RWPE2 (cell line): ENCODE data around the gene CNBP.
A peak's percentile ranks its signal among the peaks of the same experiment; 100 is the strongest.

Experiments used
- ATAC-seq: fragments of 200-7000 bp; cut with Tn5 transposase; 3 replicates; pipeline ENCODE4 v1.9.1; 2021; ENCODE audit warnings: low read depth
- DNase-seq: peaks from one replicate; pipeline ENCODE4 v3.0.0-alpha.2; 2020; ENCODE audit warnings: low spot score
- H3K27ac ChIP-seq: fragments of 450-650 bp; 2 replicates; pipeline ENCODE4 v1.5.1; 2017; ENCODE audit warnings: mild to moderate bottlenecking; ENCODE audit not compliant: poor library complexity, severe bottlenecking
- H3K27me3 ChIP-seq: fragments of 250-450 bp; sonication (Bioruptor Pico); 2 replicates; pipeline ENCODE4 v1.5.1; 2021; ENCODE audit warnings: mild to moderate bottlenecking, moderate library complexity; ENCODE audit not compliant: insufficient read depth, poor library complexity, severe bottlenecking
- H3K36me3 ChIP-seq: fragments of 250-450 bp; sonication (Bioruptor Pico); 2 replicates; pipeline ENCODE4 v1.5.1; 2020; ENCODE audit warnings: low read depth, mild to moderate bottlenecking, moderate library complexity
- H3K4me1 ChIP-seq: fragments of 250-450 bp; sonication (Bioruptor Pico); 2 replicates; pipeline ENCODE4 v1.5.1; 2021; ENCODE audit warnings: mild to moderate bottlenecking, moderate library complexity; ENCODE audit not compliant: insufficient read depth, poor library complexity, severe bottlenecking
- H3K4me3 ChIP-seq: fragments of 250-450 bp; sonication (Bioruptor Pico); 2 replicates; pipeline ENCODE4 v1.5.1; 2021; ENCODE audit warnings: mild to moderate bottlenecking, moderate library complexity; ENCODE audit not compliant: severe bottlenecking
- H3K9me3 ChIP-seq: fragments of 250-450 bp; sonication (Bioruptor Pico); 2 replicates; pipeline ENCODE4 v1.5.1; 2021; ENCODE audit warnings: mild to moderate bottlenecking, moderate library complexity; ENCODE audit not compliant: severe bottlenecking
- TF ChIP-seq, protein P1 (sequence below): fragments of 450-650 bp; IDR thresholded peaks from one replicate; pipeline ENCODE4 v1.5.1; 2017; ENCODE audit warnings: mild to moderate bottlenecking, moderate library complexity; ENCODE audit not compliant: poor library complexity, severe bottlenecking

CNBP gene

DNA sequence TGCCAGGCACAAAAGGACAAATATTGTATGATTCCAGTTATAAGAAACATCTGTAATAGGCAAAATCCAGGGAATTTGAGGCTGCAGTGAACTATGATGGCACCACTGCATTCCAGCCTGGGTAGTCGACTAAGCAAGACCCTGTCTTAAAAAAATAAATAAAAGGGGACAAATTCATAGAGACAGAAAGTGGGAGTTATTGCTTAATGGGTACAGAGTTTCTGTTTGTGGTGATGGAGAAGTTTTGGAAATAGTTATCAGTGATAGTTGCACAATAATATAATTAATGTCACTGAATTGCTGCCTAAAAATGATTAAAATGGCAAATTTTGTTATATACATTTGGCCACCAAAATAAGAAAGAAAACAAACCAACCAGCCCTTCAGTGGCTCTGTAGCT is 27.6 kb upstream of the CNBP start:
- TF ChIP-seq, protein P1, sequence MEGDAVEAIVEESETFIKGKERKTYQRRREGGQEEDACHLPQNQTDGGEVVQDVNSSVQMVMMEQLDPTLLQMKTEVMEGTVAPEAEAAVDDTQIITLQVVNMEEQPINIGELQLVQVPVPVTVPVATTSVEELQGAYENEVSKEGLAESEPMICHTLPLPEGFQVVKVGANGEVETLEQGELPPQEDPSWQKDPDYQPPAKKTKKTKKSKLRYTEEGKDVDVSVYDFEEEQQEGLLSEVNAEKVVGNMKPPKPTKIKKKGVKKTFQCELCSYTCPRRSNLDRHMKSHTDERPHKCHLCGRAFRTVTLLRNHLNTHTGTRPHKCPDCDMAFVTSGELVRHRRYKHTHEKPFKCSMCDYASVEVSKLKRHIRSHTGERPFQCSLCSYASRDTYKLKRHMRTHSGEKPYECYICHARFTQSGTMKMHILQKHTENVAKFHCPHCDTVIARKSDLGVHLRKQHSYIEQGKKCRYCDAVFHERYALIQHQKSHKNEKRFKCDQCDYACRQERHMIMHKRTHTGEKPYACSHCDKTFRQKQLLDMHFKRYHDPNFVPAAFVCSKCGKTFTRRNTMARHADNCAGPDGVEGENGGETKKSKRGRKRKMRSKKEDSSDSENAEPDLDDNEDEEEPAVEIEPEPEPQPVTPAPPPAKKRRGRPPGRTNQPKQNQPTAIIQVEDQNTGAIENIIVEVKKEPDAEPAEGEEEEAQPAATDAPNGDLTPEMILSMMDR: no peak
- Histone ChIP-seq H3K4me3 (no peak overlapping the region), H3K4me1 (peaks cover 10% of the 10 kb centered on the region), H3K27ac (peak overlapping the region; percentile 67), H3K9me3 (no peaks in the 10 kb centered on the region), H3K36me3 (no peaks in the 10 kb centered on the region), H3K27me3 (no peaks in the 10 kb centered on the region)
- no peak for DNase-seq
- ATAC-seq: no peak

- peaks cover 10% of the 10 kb centered on the region for H3K4me1 ChIP-seq
- DNase-seq (no peak), ATAC-seq (no peak)
- H3K9me3 ChIP-seq: no peaks in the 10 kb centered on the region
- H3K27ac ChIP-seq: no peak overlapping the region
- no peaks in the 10 kb centered on the region for H3K27me3 ChIP-seq
- H3K36me3 ChIP-seq: no peaks in the 10 kb centered on the region
- no peak overlapping the region for H3K4me3 ChIP-seq
- TF ChIP-seq, protein P1: no peak
Measured at GRCh38 chr3:129207479-129207878, 23.8 kb upstream of the CNBP start.

DNA sequence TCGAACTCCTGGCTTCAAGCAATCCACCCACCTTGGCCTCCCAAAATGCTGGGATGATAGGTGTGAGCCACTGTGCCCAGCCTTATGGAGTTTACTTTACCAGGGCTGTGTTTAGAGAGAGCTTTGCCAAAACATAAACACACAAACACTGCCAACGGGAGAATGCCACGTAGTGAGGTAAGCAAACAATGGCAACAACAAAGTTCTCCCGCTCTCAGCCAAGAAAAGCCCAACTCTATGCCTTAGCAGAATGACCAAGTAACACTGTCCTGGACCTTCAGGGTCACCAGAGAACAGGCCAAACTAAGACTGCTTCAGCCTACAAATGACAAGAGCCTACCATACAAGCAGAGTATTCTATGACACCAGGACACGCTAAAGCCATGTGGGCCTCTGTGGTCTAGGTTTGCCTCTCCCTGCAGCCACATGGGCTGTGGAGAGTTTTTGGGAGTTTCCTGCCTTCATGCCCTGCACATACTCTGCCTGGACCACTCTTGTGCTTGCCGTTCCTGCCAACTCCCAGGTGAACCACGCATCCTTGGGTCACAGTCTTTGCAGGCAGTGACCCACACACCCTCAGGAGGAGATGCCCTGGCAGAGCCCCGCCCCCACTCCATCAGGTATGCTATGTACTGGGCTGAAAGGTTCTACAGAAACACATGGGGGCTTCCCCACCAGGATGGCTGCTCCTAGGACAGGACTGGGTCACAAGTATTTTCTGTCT is 21.6 kb upstream of the CNBP start:
- ATAC-seq: no peak
- Histone ChIP-seq H3K4me1 (no peaks in the 10 kb centered on the region), H3K4me3 (no peak overlapping the region), H3K36me3 (no peaks in the 10 kb centered on the region), H3K27me3 (no peaks in the 10 kb centered on the region), H3K27ac (no peak overlapping the region), H3K9me3 (no peaks in the 10 kb centered on the region)
- DNase-seq: no peak
- TF ChIP-seq, protein P1: no peak

GRCh38 chr3:129204473-129204872 is 20.8 kb upstream of the CNBP start:
- H3K27ac ChIP-seq: no peak overlapping the region

DNA sequence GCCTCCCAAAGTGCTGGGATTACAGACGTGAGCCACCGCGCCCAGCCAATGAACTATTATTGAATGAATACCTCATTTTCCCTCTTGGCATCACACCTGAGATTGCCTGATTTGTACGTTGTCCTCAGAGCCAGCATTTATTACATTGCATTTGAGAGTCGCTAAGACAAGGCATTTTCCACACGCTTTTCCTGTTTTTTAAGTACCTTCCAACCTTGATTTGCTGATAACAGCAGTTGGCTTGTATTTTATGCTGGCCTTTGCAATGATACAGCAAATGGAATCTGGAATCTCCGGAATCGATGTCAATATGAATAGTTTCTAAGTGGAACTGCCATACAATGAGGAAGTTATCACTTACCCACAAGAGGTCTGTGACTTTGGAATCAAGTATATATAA is 15.7 kb upstream of the CNBP start:
- DNase-seq (no peak), ATAC-seq (no peak)
- Histone ChIP-seq H3K27ac (no peak overlapping the region), H3K36me3 (no peaks in the 10 kb centered on the region), H3K4me1 (peaks cover 16% of the 10 kb centered on the region), H3K27me3 (no peaks in the 10 kb centered on the region), H3K9me3 (no peaks in the 10 kb centered on the region), H3K4me3 (no peak overlapping the region)
- TF ChIP-seq, protein P1: no peak

More at GRCh38 chr3:129204473-129204872, 20.8 kb upstream of the CNBP start:
- Histone ChIP-seq H3K4me3 (no peak overlapping the region), H3K27me3 (no peaks in the 10 kb centered on the region), H3K9me3 (no peaks in the 10 kb centered on the region), H3K36me3 (no peaks in the 10 kb centered on the region), H3K4me1 (no peaks in the 10 kb centered on the region)
- ATAC-seq (no peak), DNase-seq (no peak)
- TF ChIP-seq, protein P1: no peak
